Keratinocyte (primary cell): ENCODE measurements around the gene DPYD. TPM values are rescaled to one million over a fixed set of nuclear protein-coding genes. Genes with fewer than 3 reads are reported as not detected.
A peak's percentile ranks its signal among the peaks of the same experiment; 100 is the strongest.

ENCODE experiments used
- DNase-seq: peaks from one replicate; pipeline ENCODE4 v3.0.0-alpha.2; 2011; ENCODE audit warnings: low read depth, missing footprints, low spot score
- FAIRE-seq: peaks from 2 replicates; lab custom pipeline; 2011; peaks lifted over from hg19 to GRCh38; lab: Jason Lieb, UNC
- H2AFZ ChIP-seq: 2 replicates; pipeline ENCODE4 v1.6.0; 2012; ENCODE audit warnings: low read length, control low read depth, inconsistent platforms; ENCODE audit not compliant: control insufficient read depth
- H3K27ac ChIP-seq: 2 replicates; pipeline ENCODE4 v1.5.1; 2011; ENCODE audit warnings: low read length; ENCODE audit not compliant: control insufficient read depth, insufficient read depth
- H3K27me3 ChIP-seq: 3 replicates; pipeline ENCODE4 v1.6.0; 2011; ENCODE audit warnings: low read length; ENCODE audit not compliant: control insufficient read depth, insufficient read depth; ENCODE audit errors: extremely low read depth
- H3K36me3 ChIP-seq, 2 experiments: 2 replicates in 1 of 2; 3 replicates in 1 of 2; pipeline ENCODE4 v1.5.1; 2011; ENCODE audit warnings: low read length in 2 of 2, mild to moderate bottlenecking in 1 of 2; ENCODE audit not compliant: control insufficient read depth in 2 of 2, insufficient read depth in 2 of 2; ENCODE audit errors: extremely low read depth in 1 of 2
- H3K4me1 ChIP-seq: 3 replicates; pipeline ENCODE4 v1.5.1; 2011; ENCODE audit warnings: low read length; ENCODE audit not compliant: control insufficient read depth, insufficient read depth; ENCODE audit errors: extremely low read depth
- H3K4me2 ChIP-seq: 3 replicates; pipeline ENCODE4 v1.6.0; 2011; ENCODE audit warnings: low read depth, low read length; ENCODE audit not compliant: control insufficient read depth, insufficient read depth; ENCODE audit errors: extremely low read depth
- H3K4me3 ChIP-seq, 3 experiments: fragments of 200-600 bp in 1 of 3; sonication (generic) in 1 of 3; 2 replicates in 2 of 3; 3 replicates in 1 of 3; pipeline ENCODE4 v1.5.1; 2011 to 2016; ENCODE audit warnings: low read length in 3 of 3, mild to moderate bottlenecking in 3 of 3, control low read depth in 2 of 3, inconsistent platforms in 1 of 3, low read depth in 1 of 3, mixed read lengths in 1 of 3, mixed run types in 1 of 3, moderate library complexity in 1 of 3; ENCODE audit not compliant: control insufficient read depth in 2 of 3, insufficient read depth in 2 of 3; ENCODE audit errors: extremely low read depth in 1 of 3
- H3K79me2 ChIP-seq: 2 replicates; pipeline ENCODE4 v1.6.0; 2012; ENCODE audit warnings: low read length; ENCODE audit not compliant: control insufficient read depth, insufficient read depth
- H3K9ac ChIP-seq: 3 replicates; pipeline ENCODE4 v1.6.0; 2011; ENCODE audit warnings: low read length; ENCODE audit not compliant: control insufficient read depth, insufficient read depth; ENCODE audit errors: extremely low read depth
- H3K9me1 ChIP-seq: 3 replicates; pipeline ENCODE4 v1.6.0; 2011; ENCODE audit warnings: low read length; ENCODE audit not compliant: control insufficient read depth, insufficient read depth; ENCODE audit errors: extremely low read depth
- H3K9me3 ChIP-seq: 2 replicates; pipeline ENCODE4 v1.5.1; 2012; ENCODE audit warnings: low read depth, low read length; ENCODE audit not compliant: control insufficient read depth
- H4K20me1 ChIP-seq: 3 replicates; pipeline ENCODE4 v1.6.0; 2011; ENCODE audit warnings: low read length; ENCODE audit not compliant: control insufficient read depth, insufficient read depth; ENCODE audit errors: extremely low read depth
- CTCF ChIP-seq, 3 experiments: IDR thresholded peaks in 1 of 3; conservative IDR thresholded peaks in 1 of 3; optimal IDR thresholded peaks in 1 of 3; 2 replicates in 2 of 3; 3 replicates in 1 of 3; pipeline versions ENCODE3 to v1.5.1; 2011; ENCODE audit warnings: low read length in 3 of 3, mild to moderate bottlenecking in 3 of 3, moderate library complexity in 2 of 3, control low read depth in 1 of 3, inconsistent platforms in 1 of 3; ENCODE audit not compliant: insufficient read depth in 2 of 3; ENCODE audit errors: extremely low read depth in 1 of 3
- EZH2 ChIP-seq: IDR thresholded peaks from one replicate; pipeline ENCODE4 v1.6.1; 2012; ENCODE audit warnings: inconsistent platforms, mild to moderate bottlenecking, low read length, moderate library complexity
- dilution Hi-C: fragments of 300-500 bp; cut with MboI; formaldehyde crosslinking; loops from one replicate; pipeline ENCODE4 v1.7.0; 2020; ENCODE audit warnings: low sequenced_read_pairs; ENCODE audit not compliant: extremely low pct_ligation_motif_present
- polyA plus RNA-seq, 5 experiments: library from polyadenylated mRNA; depleted of rRNA in 3 of 5; stranded (reverse) in 3 of 5; stranded (forward) in 1 of 5; unstranded in 1 of 5; fragments of >200 nt; gene quantifications; 1 replicate in 1 of 5; 2 replicates in 3 of 5; 3 replicates in 1 of 5; pipeline versions ENCODE4 v1.2.1 to v1.2.3, GENCODE V29; 2011 to 2012; ENCODE audit warnings: missing spikeins in 2 of 5, low read depth in 1 of 5, low replicate concordance in 1 of 5

Gene DPYD
- polyA plus RNA-seq, 1 donor (not counting 4 experiments of a cell fraction or from before 2014, with no cell fraction given) = 1.9 TPM

- peaks cover 21% of the 10 kb centered on the region for H3K4me1 ChIP-seq
- no peak overlapping the region for H3K4me2 ChIP-seq
- H3K9me3 ChIP-seq = no peaks in the 10 kb centered on the region
- no peaks in the 10 kb centered on the region for H3K79me2 ChIP-seq
- peak; percentile 17 for FAIRE-seq
- no peaks in the 10 kb centered on the region for H4K20me1 ChIP-seq
- no peak overlapping the region for H3K9ac ChIP-seq
- no peak for TF ChIP-seq EZH2
- TF ChIP-seq CTCF (optimal IDR thresholded peaks at IDR 0.05 in 1 of 3, IDR thresholded peaks at IDR 0.05 in 1 of 3, conservative IDR thresholded peaks at IDR 0.05 in 1 of 3; ENCODE audit: extremely low read depth in 1 of 3, insufficient read depth in 2 of 3, low read length in 3 of 3) = no peak
- no peak overlapping the region for H3K4me3 ChIP-seq
- H3K27ac ChIP-seq = no peak overlapping the region
- DNase-seq = no peak
- dilution Hi-C loops = no loop called here
- H3K36me3 ChIP-seq = no peaks in the 10 kb centered on the region
- no peaks in the 10 kb centered on the region for H3K9me1 ChIP-seq
- H2AFZ ChIP-seq = no peak overlapping the region
- H3K27me3 ChIP-seq = no peaks in the 10 kb centered on the region
Observed at GRCh38 chr1:97145321-97145956, 775.4 kb downstream of the DPYD start.

GRCh38 chr1:97144527-97144926 is 776.3 kb downstream of the DPYD start:
- H3K9me1 ChIP-seq = no peaks in the 10 kb centered on the region
- dilution Hi-C loops = no loop called here
- no peaks in the 10 kb centered on the region for H3K36me3 ChIP-seq
- H4K20me1 ChIP-seq = no peaks in the 10 kb centered on the region
- TF ChIP-seq CTCF (optimal IDR thresholded peaks at IDR 0.05 in 1 of 3, IDR thresholded peaks at IDR 0.05 in 1 of 3, conservative IDR thresholded peaks at IDR 0.05 in 1 of 3; ENCODE audit: extremely low read depth in 1 of 3, insufficient read depth in 2 of 3, low read length in 3 of 3) (no peak), EZH2 (no peak)
- H2AFZ ChIP-seq = no peak overlapping the region
- peak; percentile 88 for FAIRE-seq
- H3K9me3 ChIP-seq = no peaks in the 10 kb centered on the region
- peak overlapping the region; percentile 25 for H3K27ac ChIP-seq
- no peaks in the 10 kb centered on the region for H3K79me2 ChIP-seq
- peak; percentile 15 for DNase-seq
- peaks cover 21% of the 10 kb centered on the region for H3K4me1 ChIP-seq
- H3K9ac ChIP-seq = no peak overlapping the region
- H3K4me3 ChIP-seq = no peak overlapping the region
- H3K4me2 ChIP-seq = peak overlapping the region; percentile 17
- H3K27me3 ChIP-seq = no peaks in the 10 kb centered on the region
